Activated CD4-positive, alpha-beta T cell treated with anti-CD3 and anti-CD28 coated beads for 24 hours (primary cell): Measurements from ENCODE around the gene ABCA12.
"Not testable (repeated sequence)": the region's sequence is repeated elsewhere in the genome, so short reads cannot be mapped to it uniquely, and the experiment has no call there.

Source experiments
- DNase-seq, 2 donors: peaks; one replicate each; pipeline ENCODE4 v3.0.0-alpha.2; 2020; ENCODE audit warnings: low read depth in 2 of 2

The ABCA12 gene

GRCh38 chr2:215138479-215138878 lies at the start of gene ABCA12:
Gene ABCA12 (minus strand): TSS chr2:215138626. CDS start chr2:215138208, 418 bp downstream.
- no peak for DNase-seq

GRCh38 chr2:215188078-215188477 lies 49.7 kb upstream of the ABCA12 start:
- DNase-seq = no peak

GRCh38 chr2:215186021-215186420 lies 47.6 kb upstream of the ABCA12 start:
- no peak for DNase-seq

- DNase-seq = no peak
Observed at GRCh38 chr2:215178121-215178520, 39.7 kb upstream of the ABCA12 start.

- DNase-seq = no peak
Observed at GRCh38 chr2:215171796-215172195, 33.4 kb upstream of the ABCA12 start.

- DNase-seq = no peak
Observed at GRCh38 chr2:215171151-215171550, 32.7 kb upstream of the ABCA12 start.

GRCh38 chr2:215166505-215166904 lies 28.1 kb upstream of the ABCA12 start:
- not testable (repeated sequence) for DNase-seq

- DNase-seq = not testable (repeated sequence)
Observed at GRCh38 chr2:215163319-215163718, 24.9 kb upstream of the ABCA12 start.

GRCh38 chr2:215161301-215161829 lies 22.9 kb upstream of the ABCA12 start:
- no peak for DNase-seq

- DNase-seq = no peak
Observed at GRCh38 chr2:215160081-215160480, 21.7 kb upstream of the ABCA12 start.

- no peak for DNase-seq
Observed at GRCh38 chr2:215156453-215156852, 18.0 kb upstream of the ABCA12 start.

- DNase-seq = no peak
Observed at GRCh38 chr2:215149894-215150293, 11.5 kb upstream of the ABCA12 start.

- DNase-seq = no peak
Observed at GRCh38 chr2:215149486-215149885, 11.1 kb upstream of the ABCA12 start.

GRCh38 chr2:215149060-215149459 lies 10.6 kb upstream of the ABCA12 start:
- DNase-seq = no peak

- no peak for DNase-seq
Observed at GRCh38 chr2:215145611-215146010, 7.2 kb upstream of the ABCA12 start.

- DNase-seq = no peak
Observed at GRCh38 chr2:215144106-215144875, 5.9 kb upstream of the ABCA12 start.

GRCh38 chr2:215143458-215143857 lies 5.0 kb upstream of the ABCA12 start:
- no peak for DNase-seq

- DNase-seq = no peak
Observed at GRCh38 chr2:215141706-215142105, 3.3 kb upstream of the ABCA12 start.

- no peak for DNase-seq
Observed at GRCh38 chr2:215140166-215140707, 1.8 kb upstream of the ABCA12 start.

GRCh38 chr2:215137741-215138340 lies 585 bp downstream of the ABCA12 start:
- DNase-seq = no peak

- no peak for DNase-seq
Observed at GRCh38 chr2:215137329-215137686, 1.1 kb downstream of the ABCA12 start.

- DNase-seq = no peak
Observed at GRCh38 chr2:215136669-215137328, 1.6 kb downstream of the ABCA12 start.
